Measurements from ENCODE around the gene CALCOCO2. TPM values are rescaled to one million over a fixed set of nuclear protein-coding genes. Genes with fewer than 3 reads are reported as not detected.
"Not testable (repeated sequence)": the region's sequence is repeated elsewhere in the genome, so short reads cannot be mapped to it uniquely, and the experiment has no call there.

CALCOCO2 gene
- total RNA-seq, 1 donor from 2014 or later: 97.9 TPM

DNA sequence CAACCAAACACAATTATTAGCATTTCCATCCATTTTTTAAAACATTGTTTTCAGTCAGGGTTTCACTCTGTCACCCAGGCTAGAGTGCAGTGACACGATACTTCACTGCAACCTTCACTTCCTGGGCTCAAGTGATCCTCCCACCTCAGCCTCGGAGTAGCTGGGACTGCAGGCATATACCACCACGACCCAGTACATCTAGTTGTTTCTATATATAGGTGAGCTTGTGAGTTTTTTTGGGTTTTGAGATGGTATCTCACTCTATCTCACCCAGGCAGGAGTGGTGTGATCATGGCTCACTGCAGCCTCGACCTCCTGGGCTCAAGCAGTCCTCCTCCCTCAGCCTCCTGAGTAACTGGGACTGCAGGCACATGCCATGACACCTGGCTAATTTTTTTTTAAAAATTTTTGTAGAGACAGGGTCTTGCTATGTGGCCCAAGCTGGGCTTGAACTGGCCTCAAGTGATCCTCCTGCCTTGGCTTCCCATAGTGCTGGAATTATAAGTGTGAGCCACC, 40.3 kb downstream of the CALCOCO2 start:
- H3K36me3 Mint-ChIP-seq (ENCODE audit: low read depth): peaks cover 4% of the 10 kb centered on the region
- H3K4me1 Mint-ChIP-seq (ENCODE audit: low read depth): peaks cover 6% of the 10 kb centered on the region
- TF ChIP-seq CTCF (IDR thresholded peaks at IDR 0.05): no peak
- no peaks in the 10 kb centered on the region for H3K27me3 Mint-ChIP-seq (ENCODE audit: low read depth)
- H3K9me3 Mint-ChIP-seq (ENCODE audit: low read depth): no peaks in the 10 kb centered on the region
- no peak overlapping the region for H3K4me3 Mint-ChIP-seq (ENCODE audit: unreplicated experiment)
- DNase-seq (ENCODE audit: low spot score): no peak
- no peak overlapping the region for H3K27ac Mint-ChIP-seq (ENCODE audit: unreplicated experiment)

DNA sequence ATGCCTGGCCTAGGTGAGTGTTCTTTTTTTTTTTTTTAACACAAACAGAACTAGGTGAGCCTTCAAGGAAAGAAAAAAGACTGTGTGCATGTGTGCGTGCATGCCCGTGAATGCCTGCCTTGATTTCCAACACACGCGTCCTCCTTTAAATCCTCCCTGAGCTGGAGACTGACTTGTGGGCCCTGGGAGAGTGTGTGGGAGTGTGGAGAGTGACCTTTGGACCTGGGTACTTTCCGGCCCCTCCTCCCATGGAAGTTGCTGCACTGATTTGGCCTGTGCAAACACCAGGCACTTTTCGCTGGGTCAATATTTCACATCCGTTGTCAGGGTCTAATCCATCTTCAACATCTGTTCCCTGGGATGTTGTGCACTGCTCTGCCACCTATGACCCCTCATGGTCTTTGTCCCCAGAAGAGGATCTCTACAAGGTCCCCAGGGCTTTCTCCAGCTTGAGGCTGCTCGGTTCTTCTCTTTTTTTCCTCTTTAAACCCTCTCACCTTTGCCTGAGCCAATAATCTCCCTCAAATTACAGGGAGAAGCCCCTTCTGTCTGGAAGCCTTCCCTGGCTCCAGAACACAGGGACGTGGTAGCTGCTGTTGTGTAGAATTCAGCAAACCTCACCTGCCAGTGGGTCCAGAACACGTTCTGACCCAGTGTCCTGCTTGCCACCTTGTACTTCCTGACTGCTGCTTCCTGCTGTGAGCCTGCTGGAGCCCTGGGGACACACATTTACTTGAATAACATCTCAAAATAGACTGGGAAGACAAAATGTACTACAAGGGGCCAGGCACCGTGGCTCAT, 40.9 kb downstream of the CALCOCO2 start:
- no peaks in the 10 kb centered on the region for H3K36me3 Mint-ChIP-seq (ENCODE audit: low read depth)
- H3K27ac Mint-ChIP-seq (ENCODE audit: unreplicated experiment): no peak overlapping the region
- H3K9me3 Mint-ChIP-seq (ENCODE audit: low read depth): no peaks in the 10 kb centered on the region
- peaks cover 6% of the 10 kb centered on the region for H3K4me1 Mint-ChIP-seq (ENCODE audit: low read depth)
- TF ChIP-seq CTCF (IDR thresholded peaks at IDR 0.05): no peak
- H3K27me3 Mint-ChIP-seq (ENCODE audit: low read depth): no peaks in the 10 kb centered on the region
- no peak overlapping the region for H3K4me3 Mint-ChIP-seq (ENCODE audit: unreplicated experiment)
- DNase-seq (ENCODE audit: low spot score): no peak

- H3K27ac Mint-ChIP-seq (ENCODE audit: unreplicated experiment); H3K36me3 Mint-ChIP-seq (ENCODE audit: low read depth); H3K27me3 Mint-ChIP-seq (ENCODE audit: low read depth); H3K9me3 Mint-ChIP-seq (ENCODE audit: low read depth); DNase-seq (ENCODE audit: low spot score); H3K4me3 Mint-ChIP-seq (ENCODE audit: unreplicated experiment); H3K4me1 Mint-ChIP-seq (ENCODE audit: low read depth): not testable (repeated sequence)
Measured at GRCh38 chr17:48872409-48872808, 41.6 kb downstream of the CALCOCO2 start.

GRCh38 chr17:48873209-48873608, 42.4 kb downstream of the CALCOCO2 start:
- Mint-ChIP-seq H3K4me3 (ENCODE audit: unreplicated experiment) (no peak overlapping the region), H3K36me3 (ENCODE audit: low read depth) (no peaks in the 10 kb centered on the region)
- DNase-seq (ENCODE audit: low spot score): no peak

DNA sequence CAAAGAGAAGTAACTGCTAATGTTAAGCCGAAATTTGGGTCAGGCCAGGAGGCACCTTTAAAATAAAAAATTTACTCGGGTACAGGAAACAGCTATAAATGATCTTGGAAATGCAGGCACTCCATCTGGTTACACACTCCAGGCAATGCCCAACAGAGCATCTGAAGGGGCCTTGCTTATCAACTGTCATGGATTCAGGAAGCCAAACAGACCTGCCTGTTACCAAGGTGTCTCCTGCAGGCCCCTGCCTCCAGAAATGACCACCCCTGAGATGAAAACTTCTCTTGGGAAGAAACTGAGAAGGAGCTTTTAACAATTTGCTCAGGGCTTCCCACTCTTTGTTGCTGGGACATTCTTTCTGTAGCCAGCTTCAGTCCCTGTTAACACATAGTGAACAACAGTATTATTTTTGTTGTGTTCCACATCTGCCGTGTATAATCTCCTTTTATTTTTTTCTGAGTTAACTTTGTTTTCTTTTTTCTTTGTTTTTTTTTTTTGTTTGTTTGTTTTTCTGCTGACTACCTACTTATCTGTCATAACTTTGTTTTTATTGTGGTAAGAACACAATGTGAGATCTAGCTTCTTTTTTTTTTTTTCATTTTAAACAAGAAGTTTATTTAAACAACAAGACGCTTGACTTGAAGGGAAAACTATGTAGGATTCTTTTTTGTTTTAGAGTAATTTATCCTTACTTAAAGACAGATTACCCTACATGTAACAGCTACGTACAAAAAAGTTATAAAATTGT, 43.0 kb downstream of the CALCOCO2 start:
- Mint-ChIP-seq H3K36me3 (ENCODE audit: low read depth) (no peaks in the 10 kb centered on the region), H3K4me3 (ENCODE audit: unreplicated experiment) (no peak overlapping the region), H3K9me3 (ENCODE audit: low read depth) (no peaks in the 10 kb centered on the region), H3K27me3 (ENCODE audit: low read depth) (no peaks in the 10 kb centered on the region), H3K27ac (ENCODE audit: unreplicated experiment) (no peak overlapping the region), H3K4me1 (ENCODE audit: low read depth) (peaks cover 6% of the 10 kb centered on the region)
- TF ChIP-seq CTCF (IDR thresholded peaks at IDR 0.05): no peak
- no peak for DNase-seq (ENCODE audit: low spot score)

More at GRCh38 chr17:48873209-48873608, 42.4 kb downstream of the CALCOCO2 start:
- no peak for TF ChIP-seq CTCF (IDR thresholded peaks at IDR 0.05)
- Mint-ChIP-seq H3K27me3 (ENCODE audit: low read depth) (no peaks in the 10 kb centered on the region), H3K9me3 (ENCODE audit: low read depth) (no peaks in the 10 kb centered on the region), H3K4me1 (ENCODE audit: low read depth) (peaks cover 6% of the 10 kb centered on the region), H3K27ac (ENCODE audit: unreplicated experiment) (no peak overlapping the region)
